A549 (cell line): Measurements from ENCODE around the gene NTN1.

Experiments used
- BHLHE40 ChIP-seq: IDR thresholded peaks from 2 replicates; pipeline ENCODE4 v1.6.1; 2012; ENCODE audit warnings: low read depth, low read length, inconsistent platforms
- CTCF ChIP-seq: fragments of >200 bp; sonication (Bioruptor Twin); formaldehyde crosslinking; IDR thresholded peaks from 3 replicates; pipeline ENCODE4 v1.5.1; 2016
- EP300 ChIP-seq, 2 experiments: fragments of >200 bp; sonication (Bioruptor Twin); formaldehyde crosslinking; IDR thresholded peaks; 2 replicates in 1 of 2; 3 replicates in 1 of 2; pipeline ENCODE4 v1.6.1; 2016 to 2017
- KDM5A ChIP-seq: fragments of 200-600 bp; sonication (generic); IDR thresholded peaks from 2 replicates; pipeline ENCODE4 v1.6.1; 2016; ENCODE audit warnings: antibody characterized with exemption, mild to moderate bottlenecking
- MAFK ChIP-seq: fragments of 450-650 bp; IDR thresholded peaks from 2 replicates; pipeline ENCODE4 v1.6.1; 2014; ENCODE audit not compliant: partially characterized antibody
- POLR2A ChIP-seq: IDR thresholded peaks from 2 replicates; pipeline ENCODE4 v1.6.1; 2012; ENCODE audit warnings: mild to moderate bottlenecking, low read length
- TP53 ChIP-seq: fragments of 250-450 bp; sonication (Bioruptor Pico); IDR thresholded peaks from 2 replicates; pipeline ENCODE4 v1.5.0; 2021; ENCODE audit warnings: mild to moderate bottlenecking, moderate library complexity
- ZC3H11A ChIP-seq: fragments of 450-650 bp; IDR thresholded peaks from 2 replicates; pipeline ENCODE4 v1.6.1; 2014; ENCODE audit warnings: antibody characterized with exemption, mild to moderate bottlenecking
- TF ChIP-seq, protein P1 (sequence below): fragments of 250-450 bp; sonication (Bioruptor Pico); IDR thresholded peaks from 2 replicates; pipeline ENCODE4 v1.5.0; 2020; ENCODE audit warnings: low read depth, mild to moderate bottlenecking, moderate library complexity

DNA sequence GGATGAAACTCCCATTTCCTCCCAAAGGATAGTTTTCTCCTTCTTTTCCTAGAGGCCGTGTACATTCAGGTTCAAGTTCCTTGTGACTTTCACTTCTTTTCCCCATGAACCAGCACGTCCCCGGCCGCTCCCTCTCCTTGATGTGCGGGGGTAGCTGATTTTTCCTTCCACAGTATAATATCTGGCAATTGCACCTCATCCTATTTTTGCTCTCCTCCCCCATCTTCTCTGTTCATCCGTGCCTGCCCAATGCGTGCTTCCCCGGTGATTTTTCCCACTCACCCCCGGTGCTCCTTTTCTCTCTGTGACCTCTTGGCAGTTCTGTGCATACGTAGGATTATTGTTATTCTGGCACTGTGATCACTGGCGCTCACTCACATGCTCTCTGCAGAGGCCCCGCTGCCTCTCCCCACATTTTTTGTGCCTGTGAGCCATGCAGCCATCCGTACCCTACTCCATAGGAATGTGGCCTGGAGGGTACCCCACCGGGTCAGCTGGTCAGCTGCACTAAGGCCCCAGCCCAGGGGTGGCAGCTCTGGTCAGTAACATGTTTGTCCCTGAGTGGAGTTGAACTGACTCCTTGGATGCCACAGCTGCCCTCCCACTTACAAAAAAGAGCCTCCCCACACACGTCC lies 100.0 kb downstream of the NTN1 start:
- no peak for TF ChIP-seq EP300 (IDR thresholded peaks at IDR 0.05)
- no peak for TF ChIP-seq CTCF
- no peak for TF ChIP-seq BHLHE40
- no peak for TF ChIP-seq ZC3H11A
- TF ChIP-seq MAFK = no peak
- TF ChIP-seq POLR2A = no peak
- TF ChIP-seq, protein P1, sequence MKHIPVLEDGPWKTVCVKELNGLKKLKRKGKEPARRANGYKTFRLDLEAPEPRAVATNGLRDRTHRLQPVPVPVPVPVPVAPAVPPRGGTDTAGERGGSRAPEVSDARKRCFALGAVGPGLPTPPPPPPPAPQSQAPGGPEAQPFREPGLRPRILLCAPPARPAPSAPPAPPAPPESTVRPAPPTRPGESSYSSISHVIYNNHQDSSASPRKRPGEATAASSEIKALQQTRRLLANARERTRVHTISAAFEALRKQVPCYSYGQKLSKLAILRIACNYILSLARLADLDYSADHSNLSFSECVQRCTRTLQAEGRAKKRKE (CRISPR knock-in tag) = no peak
- TF ChIP-seq TP53 (CRISPR knock-in tag) = no peak
- TF ChIP-seq KDM5A = no peak
